HepG2 (cell line): ENCODE results near the gene ALOXE3. TPM values are rescaled to one million over a fixed set of nuclear protein-coding genes. Genes with fewer than 3 reads are reported as not detected.

Experiments
- CREBL2 ChIP-seq: sonication (generic); formaldehyde crosslinking; IDR thresholded peaks from 2 replicates; pipeline ENCODE4 v1.8.1; 2023; ENCODE audit warnings: missing genetic modification reagents, mild to moderate bottlenecking, borderline replicate concordance
- DBP ChIP-seq: sonication (generic); formaldehyde crosslinking; IDR thresholded peaks from 2 replicates; pipeline ENCODE4 v1.4.0; 2020; ENCODE audit warnings: missing genetic modification reagents; ENCODE audit errors: not compliant biosample characterization
- FOXA3 ChIP-seq: IDR thresholded peaks from 2 replicates; pipeline ENCODE4 v1.6.1; 2016; ENCODE audit warnings: missing genetic modification reagents, missing compliant biosample characterization
- MIER3 ChIP-seq: IDR thresholded peaks from 2 replicates; pipeline ENCODE4 v1.6.1; 2016; ENCODE audit warnings: missing compliant biosample characterization, borderline replicate concordance
- PHF8 ChIP-seq: sonication (generic); formaldehyde crosslinking; IDR thresholded peaks from 2 replicates; pipeline ENCODE4 v1.5.0; 2020; ENCODE audit warnings: missing genetic modification reagents
- RARG ChIP-seq: sonication (generic); formaldehyde crosslinking; IDR thresholded peaks from 2 replicates; pipeline ENCODE4 v1.4.0; 2020; ENCODE audit warnings: low read depth, mild to moderate bottlenecking, missing genetic modification reagents
- SUZ12 ChIP-seq: fragments of 150-350 bp; IDR thresholded peaks from 2 replicates; pipeline ENCODE4 v1.6.1; 2014; ENCODE audit warnings: low read depth, low read length
- ZFY ChIP-seq: sonication (generic); formaldehyde crosslinking; IDR thresholded peaks from 2 replicates; pipeline ENCODE4 v1.4.0; 2020; ENCODE audit warnings: missing genetic modification reagents
- ZNF597 ChIP-seq: sonication (generic); formaldehyde crosslinking; IDR thresholded peaks from 2 replicates; pipeline ENCODE4 v1.5.0; 2020; ENCODE audit warnings: missing genetic modification reagents
- ZNF629 ChIP-seq: sonication (generic); formaldehyde crosslinking; conservative IDR thresholded peaks from 2 replicates; pipeline ENCODE4 v1.5.0; 2020; ENCODE audit warnings: missing genetic modification reagents
- ZNF747 ChIP-seq: sonication (generic); formaldehyde crosslinking; IDR thresholded peaks from 2 replicates; pipeline ENCODE4 v1.8.1; 2023; ENCODE audit warnings: missing genetic modification reagents, mild to moderate bottlenecking, borderline replicate concordance
- polyA plus RNA-seq, 8 experiments: library from polyadenylated mRNA; depleted of rRNA in 3 of 8; stranded (reverse) in 7 of 8; unstranded in 1 of 8; fragments of >200 nt; fragmentation: Illumina TruSeq in 4 of 8; extraction: Trizol in 4 of 8; gene quantifications; 2 replicates each; pipeline versions ENCODE4 v1.2.1 to v1.2.3, GENCODE V29; 2011 to 2016; ENCODE audit warnings: low read depth in 4 of 8, missing spikeins in 1 of 8, mixed read lengths in 1 of 8; ENCODE audit not compliant: insufficient read depth in 1 of 8
- total RNA-seq, 5 experiments: library from RNA; depleted of rRNA; stranded (reverse); fragments of >200 nt; fragmentation: Illumina TruSeq; extraction: Trizol; gene quantifications; 2 replicates each; pipeline ENCODE4 v1.2.3, GENCODE V29; 2016; ENCODE audit warnings: low read depth in 1 of 5
- TF ChIP-seq, protein P1 (sequence below), 2 experiments: fragments of 450-650 bp in 1 of 2; sonication (generic) in 1 of 2; formaldehyde crosslinking in 1 of 2; IDR thresholded peaks; 2 replicates each; pipeline versions ENCODE4 v1.6.1 to v1.8.0; 2016 to 2022; ENCODE audit warnings: antibody characterized with exemption in 1 of 2, mild to moderate bottlenecking in 1 of 2, missing genetic modification reagents in 1 of 2
- TF ChIP-seq, protein P2 (sequence below): sonication (generic); formaldehyde crosslinking; IDR thresholded peaks from 2 replicates; pipeline ENCODE4 v1.8.0; 2022; ENCODE audit warnings: missing genetic modification reagents, mild to moderate bottlenecking, inconsistent platforms, borderline replicate concordance
- TF ChIP-seq, protein P3 (sequence below): IDR thresholded peaks from 2 replicates; pipeline ENCODE4 v1.6.1; 2016; ENCODE audit warnings: missing genetic modification reagents, missing compliant biosample characterization

ALOXE3 gene
- total and polyA plus RNA-seq, 2 of the 13 experiments (the other 11 are each of a cell fraction or from before 2014, with no cell fraction given) = 0.07 TPM; not detected in 1

GRCh38 chr17:8125154-8125946 lies 7.0 kb upstream of the ALOXE3 start (continued):
- TF ChIP-seq, protein P1, sequence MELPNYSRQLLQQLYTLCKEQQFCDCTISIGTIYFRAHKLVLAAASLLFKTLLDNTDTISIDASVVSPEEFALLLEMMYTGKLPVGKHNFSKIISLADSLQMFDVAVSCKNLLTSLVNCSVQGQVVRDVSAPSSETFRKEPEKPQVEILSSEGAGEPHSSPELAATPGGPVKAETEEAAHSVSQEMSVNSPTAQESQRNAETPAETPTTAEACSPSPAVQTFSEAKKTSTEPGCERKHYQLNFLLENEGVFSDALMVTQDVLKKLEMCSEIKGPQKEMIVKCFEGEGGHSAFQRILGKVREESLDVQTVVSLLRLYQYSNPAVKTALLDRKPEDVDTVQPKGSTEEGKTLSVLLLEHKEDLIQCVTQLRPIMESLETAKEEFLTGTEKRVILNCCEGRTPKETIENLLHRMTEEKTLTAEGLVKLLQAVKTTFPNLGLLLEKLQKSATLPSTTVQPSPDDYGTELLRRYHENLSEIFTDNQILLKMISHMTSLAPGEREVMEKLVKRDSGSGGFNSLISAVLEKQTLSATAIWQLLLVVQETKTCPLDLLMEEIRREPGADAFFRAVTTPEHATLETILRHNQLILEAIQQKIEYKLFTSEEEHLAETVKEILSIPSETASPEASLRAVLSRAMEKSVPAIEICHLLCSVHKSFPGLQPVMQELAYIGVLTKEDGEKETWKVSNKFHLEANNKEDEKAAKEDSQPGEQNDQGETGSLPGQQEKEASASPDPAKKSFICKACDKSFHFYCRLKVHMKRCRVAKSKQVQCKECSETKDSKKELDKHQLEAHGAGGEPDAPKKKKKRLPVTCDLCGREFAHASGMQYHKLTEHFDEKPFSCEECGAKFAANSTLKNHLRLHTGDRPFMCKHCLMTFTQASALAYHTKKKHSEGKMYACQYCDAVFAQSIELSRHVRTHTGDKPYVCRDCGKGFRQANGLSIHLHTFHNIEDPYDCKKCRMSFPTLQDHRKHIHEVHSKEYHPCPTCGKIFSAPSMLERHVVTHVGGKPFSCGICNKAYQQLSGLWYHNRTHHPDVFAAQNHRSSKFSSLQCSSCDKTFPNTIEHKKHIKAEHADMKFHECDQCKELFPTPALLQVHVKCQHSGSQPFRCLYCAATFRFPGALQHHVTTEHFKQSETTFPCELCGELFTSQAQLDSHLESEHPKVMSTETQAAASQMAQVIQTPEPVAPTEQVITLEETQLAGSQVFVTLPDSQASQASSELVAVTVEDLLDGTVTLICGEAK (IDR thresholded peaks at IDR 0.05) = no peak
- TF ChIP-seq, protein P1 (CRISPR knock-in tag; IDR thresholded peaks at IDR 0.05) = peak; percentile 53; the same call in 1 of the 2 replicates
- TF ChIP-seq MIER3 = peak; percentile 32; the same call in 1 of the 2 replicates
- TF ChIP-seq, protein P2, sequence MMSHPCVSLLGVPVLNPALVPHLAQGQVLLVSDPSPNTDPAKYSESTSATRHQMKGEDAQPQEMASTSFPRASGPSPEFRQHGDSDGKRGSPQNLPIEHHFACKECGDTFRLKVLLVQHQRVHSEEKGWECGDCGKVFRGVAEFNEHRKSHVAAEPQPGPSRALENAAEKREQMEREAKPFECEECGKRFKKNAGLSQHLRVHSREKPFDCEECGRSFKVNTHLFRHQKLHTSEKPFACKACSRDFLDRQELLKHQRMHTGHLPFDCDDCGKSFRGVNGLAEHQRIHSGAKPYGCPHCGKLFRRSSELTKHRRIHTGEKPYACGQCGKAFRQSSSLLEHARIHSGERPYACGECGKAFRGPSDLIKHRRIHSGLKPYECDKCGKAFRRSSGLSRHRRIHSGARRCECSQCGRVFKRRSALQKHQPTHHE (CRISPR knock-in tag) = no peak
- TF ChIP-seq, protein P3, sequence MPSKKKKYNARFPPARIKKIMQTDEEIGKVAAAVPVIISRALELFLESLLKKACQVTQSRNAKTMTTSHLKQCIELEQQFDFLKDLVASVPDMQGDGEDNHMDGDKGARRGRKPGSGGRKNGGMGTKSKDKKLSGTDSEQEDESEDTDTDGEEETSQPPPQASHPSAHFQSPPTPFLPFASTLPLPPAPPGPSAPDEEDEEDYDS (CRISPR knock-in tag) = peak; percentile 48; the same call in 1 of the 2 replicates
- peak; percentile 46; the same call in 1 of the 2 replicates for TF ChIP-seq PHF8 (CRISPR knock-in tag)
- TF ChIP-seq CREBL2 = no peak
- TF ChIP-seq ZFY = peak; percentile 37; the same call in 1 of the 2 replicates
- TF ChIP-seq RARG (CRISPR knock-in tag) = no peak
- 0 out of 2 replicates have a peak, but pooled peaks have one; percentile 9 for TF ChIP-seq FOXA3 (CRISPR knock-in tag)
- peak; percentile 30; the same call in 1 of the 2 replicates for TF ChIP-seq ZNF629 (CRISPR knock-in tag)
- TF ChIP-seq ZNF597 (CRISPR knock-in tag) = no peak
- no peak for TF ChIP-seq SUZ12
- no peak for TF ChIP-seq DBP (CRISPR knock-in tag)
- peak; percentile 58; the same call in 1 of the 2 replicates for TF ChIP-seq ZNF747 (CRISPR knock-in tag)
